Activated T-cell treated with anti-CD3 and anti-CD28 coated beads, Interleukin-2, amount 50 U/mL, for 1 hour (primary cell): Measurements from ENCODE around the gene PEMT.
"Not testable (repeated sequence)": the region's sequence is repeated elsewhere in the genome, so short reads cannot be mapped to it uniquely, and the experiment has no call there.

Experiments
- DNase-seq: peaks from one replicate; pipeline ENCODE4 v3.0.0-alpha.2; 2020

PEMT gene

GRCh38 chr17:17476865-17477467, 114.5 kb downstream of the PEMT start, which contains the start of gene MED9:
Gene MED9 (plus strand): TSS chr17:17477000. CDS start chr17:17477042, 42 bp downstream.
- DNase-seq: peak; percentile 95

DNA sequence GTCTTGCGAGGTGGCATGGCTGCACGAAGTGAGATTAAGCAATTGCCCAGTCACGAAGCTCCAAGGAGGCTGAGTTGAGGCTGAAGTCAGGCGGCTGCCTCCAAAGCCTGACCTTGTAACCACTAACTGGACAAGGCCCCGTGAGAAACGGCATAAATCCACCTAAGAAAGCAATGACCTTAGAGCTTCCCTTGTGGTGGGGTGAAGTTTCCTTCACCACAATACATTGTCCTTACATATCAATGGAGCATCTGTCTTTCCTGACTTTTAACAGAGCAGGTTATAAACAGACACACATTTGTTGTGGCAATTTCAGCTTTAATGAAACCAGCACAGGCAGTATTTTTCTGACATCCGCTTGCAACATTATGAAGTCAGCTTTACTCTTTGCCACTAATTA, 117.2 kb downstream of the PEMT start:
- DNase-seq: no peak

GRCh38 chr17:17472333-17472920, 119.1 kb downstream of the PEMT start:
- no peak for DNase-seq

DNA sequence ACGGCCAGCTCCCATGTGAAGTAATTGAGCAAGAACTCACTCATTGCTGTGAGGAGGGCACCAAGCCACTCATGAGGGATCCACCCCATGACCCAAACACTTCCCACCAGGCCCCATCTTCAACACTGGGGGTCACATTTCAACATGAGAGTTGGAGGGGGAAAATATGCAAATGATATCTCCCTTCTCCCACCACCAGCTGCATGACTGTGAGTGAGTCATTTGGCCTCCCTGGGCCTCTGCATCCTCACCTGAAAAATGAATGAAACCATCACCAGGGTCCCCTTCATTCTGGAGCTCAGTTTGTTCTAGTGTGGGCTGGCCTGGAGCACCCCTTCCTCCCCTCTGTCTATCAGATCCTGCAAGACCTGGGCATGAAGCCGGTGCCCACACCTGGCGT, 121.5 kb downstream of the PEMT start:
- no peak for DNase-seq

GRCh38 chr17:17469358-17469757, 122.2 kb downstream of the PEMT start:
- no peak for DNase-seq

- DNase-seq: no peak
These were observed 123.1 kb downstream of the PEMT start for GRCh38 chr17:17468217-17469010.

- DNase-seq: no peak
These were observed 123.8 kb downstream of the PEMT start for GRCh38 chr17:17467720-17468119.

DNA sequence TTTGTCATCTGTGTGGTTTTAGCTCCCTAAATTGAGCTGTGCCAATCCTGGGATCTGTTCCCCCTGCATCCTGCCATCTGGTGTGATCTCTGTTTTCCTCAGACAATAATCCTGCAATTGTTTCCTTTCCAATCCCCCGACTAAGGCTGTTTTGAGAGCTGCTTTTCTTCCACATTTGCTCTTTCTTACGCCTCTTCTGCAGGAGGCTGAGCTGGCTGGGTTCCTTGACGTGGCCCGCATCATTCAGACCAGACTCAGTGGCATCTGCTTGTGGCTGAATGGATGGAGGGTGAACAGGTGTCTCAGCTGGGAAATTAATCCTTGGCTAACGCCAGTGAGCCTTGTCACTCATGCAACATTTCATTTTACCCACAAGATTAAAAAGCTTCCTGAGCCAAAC, 124.5 kb downstream of the PEMT start:
- DNase-seq: no peak

DNA sequence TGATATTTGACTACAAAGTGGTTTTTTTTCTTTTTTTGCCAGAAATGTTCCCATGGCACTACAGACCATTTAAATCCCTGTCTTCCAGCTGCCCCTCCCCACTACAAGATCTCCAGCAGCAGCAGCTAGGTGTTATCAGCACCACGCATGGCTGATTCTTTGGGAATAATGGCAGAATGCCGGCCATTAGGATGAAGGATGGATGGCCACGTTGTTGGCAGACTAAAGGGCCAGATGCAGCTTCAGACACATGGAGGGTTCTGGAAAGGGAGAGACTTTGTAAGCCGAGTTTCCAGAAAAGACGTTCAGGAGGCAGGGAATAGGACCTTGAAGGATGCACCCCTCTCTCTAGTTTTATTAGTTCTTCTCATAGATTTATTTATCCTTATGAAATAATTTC, 125.0 kb downstream of the PEMT start:
- DNase-seq: no peak

- not testable (repeated sequence) for DNase-seq
These were observed 125.6 kb downstream of the PEMT start for GRCh38 chr17:17465878-17466277.

DNA sequence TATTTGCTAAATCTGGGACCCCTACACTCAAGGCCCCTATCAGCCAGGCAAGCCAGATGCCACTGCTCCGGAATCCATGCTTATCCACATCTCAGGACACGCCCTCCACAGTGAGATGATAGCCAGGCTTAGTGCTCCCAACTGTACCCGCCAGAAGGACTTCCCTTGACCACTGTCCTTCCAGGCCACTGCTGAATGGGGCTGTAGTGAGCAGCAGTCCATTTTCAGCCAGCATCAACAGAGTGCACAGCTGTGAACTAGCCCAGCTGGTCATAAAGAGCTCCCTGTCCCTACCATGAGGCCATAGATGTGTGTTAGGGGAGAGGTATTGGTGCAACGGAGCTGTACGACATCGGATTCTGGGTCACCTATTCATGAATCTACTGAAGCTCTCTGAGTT, 127.7 kb downstream of the PEMT start:
- no peak for DNase-seq

DNA sequence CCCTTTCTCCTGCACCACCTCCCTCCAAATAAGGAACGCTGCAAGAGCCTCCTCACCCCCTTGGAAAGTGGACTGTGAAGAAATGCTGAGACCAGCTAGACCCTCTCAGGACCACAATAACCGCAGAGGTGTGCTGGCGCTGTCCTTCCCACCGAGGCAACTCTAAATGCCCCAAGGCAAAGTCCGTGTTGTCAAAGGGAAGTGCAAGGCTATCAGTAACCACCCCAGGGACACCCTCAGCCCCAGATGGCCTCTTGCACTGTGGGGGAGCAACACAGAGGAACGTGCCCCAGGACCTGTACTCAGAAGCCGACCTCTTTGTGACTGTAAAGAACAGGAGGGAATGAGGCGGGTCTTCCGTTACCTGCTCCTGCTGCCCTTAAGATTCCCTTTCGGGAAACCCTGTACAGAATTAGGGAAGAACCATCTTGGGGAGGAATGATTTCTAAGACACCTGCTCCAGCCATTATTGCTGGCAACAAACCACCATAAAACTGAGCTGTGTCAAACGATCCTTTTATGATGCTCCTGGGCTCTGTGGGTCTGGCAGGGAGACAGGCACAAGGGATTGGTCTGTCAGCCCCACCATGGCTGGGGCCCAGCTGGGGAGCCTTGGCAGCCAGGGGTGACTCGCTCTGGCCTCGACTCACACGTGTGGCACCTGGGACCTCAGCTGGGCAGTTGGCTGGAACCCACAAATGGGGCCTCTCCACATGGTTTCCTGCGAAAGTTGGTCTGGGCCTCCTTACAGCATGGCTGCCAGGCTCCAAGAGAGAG, 129.3 kb downstream of the PEMT start:
- no peak for DNase-seq

DNA sequence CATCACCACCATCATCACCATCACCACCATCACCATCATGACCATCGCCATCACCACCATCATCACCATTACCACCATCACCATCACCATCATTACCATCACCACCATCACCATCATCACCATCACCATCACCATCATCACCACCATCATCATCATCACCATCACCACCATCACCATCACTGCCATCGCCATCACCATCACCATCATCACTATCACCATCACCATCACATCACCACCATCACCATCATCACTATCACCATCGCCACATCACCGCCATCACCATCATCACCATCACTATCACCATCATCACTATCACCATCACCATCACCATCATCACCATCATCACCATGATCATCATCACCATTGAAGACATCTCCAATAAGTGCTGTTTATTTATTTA, 131.5 kb downstream of the PEMT start:
- DNase-seq: no peak

DNA sequence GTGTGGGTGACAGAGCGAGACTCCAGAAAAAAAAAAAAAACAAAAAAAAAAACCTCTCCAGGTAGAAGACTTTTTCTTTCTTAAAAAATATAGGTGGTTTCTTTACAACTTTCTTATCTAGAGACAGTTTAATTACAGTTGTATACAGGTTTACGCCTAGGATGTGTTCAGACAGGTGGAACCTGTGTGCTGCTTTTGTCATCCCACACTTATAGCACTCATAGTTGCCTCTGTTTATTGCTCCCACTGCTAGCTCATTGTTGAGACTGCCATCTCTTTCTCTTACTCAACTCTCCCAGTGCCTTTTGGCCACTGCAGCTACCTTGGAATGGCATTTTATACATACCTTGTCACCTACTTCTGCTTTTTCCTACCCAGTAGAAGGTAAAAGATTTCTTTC, 133.8 kb downstream of the PEMT start:
- no peak for DNase-seq

- DNase-seq: no peak
These were observed 135.3 kb downstream of the PEMT start for GRCh38 chr17:17456251-17456650.
